ENCODE measurements around the gene LDB2.

DNA sequence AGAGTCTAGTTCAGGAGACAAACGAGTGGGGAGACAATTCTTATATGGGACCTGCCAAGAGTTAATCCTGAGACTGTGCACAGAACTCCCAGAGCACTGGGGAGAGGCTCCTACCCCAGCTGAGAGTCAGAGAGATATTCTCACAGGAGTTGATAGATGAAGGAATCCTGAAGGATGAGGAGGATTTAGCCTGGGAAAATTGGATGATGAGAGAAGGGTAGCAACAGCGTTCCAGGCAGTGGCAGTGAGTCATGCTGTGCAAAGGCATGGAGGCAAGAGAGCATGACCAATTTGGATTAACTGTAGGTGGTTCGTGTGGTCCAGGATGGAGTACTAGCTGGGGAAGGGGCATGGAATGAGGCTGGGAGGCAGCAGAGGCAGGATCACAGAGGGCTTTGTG lies 318.6 kb downstream of the LDB2 start:
- no peak for TF ChIP-seq TEAD4 (IDR thresholded peaks at IDR 0.05)
- TF ChIP-seq, protein P1, sequence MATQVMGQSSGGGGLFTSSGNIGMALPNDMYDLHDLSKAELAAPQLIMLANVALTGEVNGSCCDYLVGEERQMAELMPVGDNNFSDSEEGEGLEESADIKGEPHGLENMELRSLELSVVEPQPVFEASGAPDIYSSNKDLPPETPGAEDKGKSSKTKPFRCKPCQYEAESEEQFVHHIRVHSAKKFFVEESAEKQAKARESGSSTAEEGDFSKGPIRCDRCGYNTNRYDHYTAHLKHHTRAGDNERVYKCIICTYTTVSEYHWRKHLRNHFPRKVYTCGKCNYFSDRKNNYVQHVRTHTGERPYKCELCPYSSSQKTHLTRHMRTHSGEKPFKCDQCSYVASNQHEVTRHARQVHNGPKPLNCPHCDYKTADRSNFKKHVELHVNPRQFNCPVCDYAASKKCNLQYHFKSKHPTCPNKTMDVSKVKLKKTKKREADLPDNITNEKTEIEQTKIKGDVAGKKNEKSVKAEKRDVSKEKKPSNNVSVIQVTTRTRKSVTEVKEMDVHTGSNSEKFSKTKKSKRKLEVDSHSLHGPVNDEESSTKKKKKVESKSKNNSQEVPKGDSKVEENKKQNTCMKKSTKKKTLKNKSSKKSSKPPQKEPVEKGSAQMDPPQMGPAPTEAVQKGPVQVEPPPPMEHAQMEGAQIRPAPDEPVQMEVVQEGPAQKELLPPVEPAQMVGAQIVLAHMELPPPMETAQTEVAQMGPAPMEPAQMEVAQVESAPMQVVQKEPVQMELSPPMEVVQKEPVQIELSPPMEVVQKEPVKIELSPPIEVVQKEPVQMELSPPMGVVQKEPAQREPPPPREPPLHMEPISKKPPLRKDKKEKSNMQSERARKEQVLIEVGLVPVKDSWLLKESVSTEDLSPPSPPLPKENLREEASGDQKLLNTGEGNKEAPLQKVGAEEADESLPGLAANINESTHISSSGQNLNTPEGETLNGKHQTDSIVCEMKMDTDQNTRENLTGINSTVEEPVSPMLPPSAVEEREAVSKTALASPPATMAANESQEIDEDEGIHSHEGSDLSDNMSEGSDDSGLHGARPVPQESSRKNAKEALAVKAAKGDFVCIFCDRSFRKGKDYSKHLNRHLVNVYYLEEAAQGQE (IDR thresholded peaks at IDR 0.05; ENCODE audit: low read depth): no peak
- TF ChIP-seq, protein P2, sequence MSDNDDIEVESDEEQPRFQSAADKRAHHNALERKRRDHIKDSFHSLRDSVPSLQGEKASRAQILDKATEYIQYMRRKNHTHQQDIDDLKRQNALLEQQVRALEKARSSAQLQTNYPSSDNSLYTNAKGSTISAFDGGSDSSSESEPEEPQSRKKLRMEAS (IDR thresholded peaks at IDR 0.05): no peak
- no peak for TF ChIP-seq EP300 (IDR thresholded peaks at IDR 0.05; ENCODE audit: borderline replicate concordance)
- TF ChIP-seq TAF1 (IDR thresholded peaks at IDR 0.05; ENCODE audit: low read depth): no peak
- no peak for TF ChIP-seq CREB1 (IDR thresholded peaks at IDR 0.05; ENCODE audit: low read depth)
- TF ChIP-seq FOXM1 (IDR thresholded peaks at IDR 0.05; ENCODE audit: borderline replicate concordance, low read depth): no peak
